D341Med (cell line): Measurements from ENCODE around the gene ZDHHC21.

Experiments used
- DNase-seq: peaks from one replicate; pipeline ENCODE4 v3.0.0; 2012; ENCODE audit warnings: low spot score

The ZDHHC21 gene

GRCh38 chr9:14616188-14616982, 76.8 kb downstream of the ZDHHC21 start:
- DNase-seq: no peak

GRCh38 chr9:14608540-14608939, 84.7 kb downstream of the ZDHHC21 start:
- no peak for DNase-seq

GRCh38 chr9:14597171-14597799, 95.9 kb downstream of the ZDHHC21 start:
- no peak for DNase-seq

GRCh38 chr9:14593406-14593805, 99.8 kb downstream of the ZDHHC21 start:
- no peak for DNase-seq

- no peak for DNase-seq
Observed at GRCh38 chr9:14591411-14591810, 101.8 kb downstream of the ZDHHC21 start.

GRCh38 chr9:14585730-14586473, 107.3 kb downstream of the ZDHHC21 start:
- DNase-seq: no peak

- DNase-seq: no peak
Observed at GRCh38 chr9:14584571-14584970, 108.7 kb downstream of the ZDHHC21 start.

GRCh38 chr9:14578030-14578429, 115.2 kb downstream of the ZDHHC21 start:
- no peak for DNase-seq

GRCh38 chr9:14574173-14574572, 119.1 kb downstream of the ZDHHC21 start:
- DNase-seq: no peak

- DNase-seq: no peak
Observed at GRCh38 chr9:14573319-14573718, 119.9 kb downstream of the ZDHHC21 start.

GRCh38 chr9:14565352-14566016, 127.7 kb downstream of the ZDHHC21 start:
- DNase-seq: no peak

- peak; percentile 83 for DNase-seq
Observed at GRCh38 chr9:14563902-14564624, 129.2 kb downstream of the ZDHHC21 start.

- DNase-seq: no peak
Observed at GRCh38 chr9:14561929-14562405, 131.3 kb downstream of the ZDHHC21 start.
